NCI-H187 treated with DMSO at 0.1 percent for 48 hours (cell line): Measurements from ENCODE around the gene BTBD3.

ENCODE experiments used
- DNase-seq: peaks from one replicate; lab custom pipeline; 2025; lab: John Stamatoyannopoulos, UW

The BTBD3 gene

GRCh38 chr20:11918391-11918845 lies 725 bp downstream of the BTBD3 start:
- DNase-seq = no peak

GRCh38 chr20:11918981-11919380 lies 1.3 kb downstream of the BTBD3 start:
- DNase-seq = peak; percentile 33

GRCh38 chr20:11919581-11919980 lies 1.9 kb downstream of the BTBD3 start:
- DNase-seq = no peak

GRCh38 chr20:11920083-11920482 lies 2.4 kb downstream of the BTBD3 start:
- DNase-seq = no peak

- DNase-seq = no peak
Observed at GRCh38 chr20:11921321-11921720, 3.6 kb downstream of the BTBD3 start.

- DNase-seq = no peak
Observed at GRCh38 chr20:11922561-11922960, 4.9 kb downstream of the BTBD3 start.

- DNase-seq = no peak
Observed at GRCh38 chr20:11924923-11925322, 7.2 kb downstream of the BTBD3 start.

GRCh38 chr20:11926292-11926998 lies 8.8 kb downstream of the BTBD3 start:
- no peak for DNase-seq

GRCh38 chr20:11929947-11930346 lies 12.3 kb downstream of the BTBD3 start:
- no peak for DNase-seq

- no peak for DNase-seq
Observed at GRCh38 chr20:11935212-11936154, 17.8 kb downstream of the BTBD3 start.

- DNase-seq = peak; percentile 70
Observed at GRCh38 chr20:11936157-11936556, 18.5 kb downstream of the BTBD3 start.

- no peak for DNase-seq
Observed at GRCh38 chr20:11937230-11937629, 19.5 kb downstream of the BTBD3 start.

GRCh38 chr20:11941593-11942246 lies 24.0 kb downstream of the BTBD3 start:
- no peak for DNase-seq

GRCh38 chr20:11943778-11944177 lies 26.1 kb downstream of the BTBD3 start:
- DNase-seq = no peak

- no peak for DNase-seq
Observed at GRCh38 chr20:11948806-11949205, 31.1 kb downstream of the BTBD3 start.

- DNase-seq = no peak
Observed at GRCh38 chr20:11949711-11950110, 32.0 kb downstream of the BTBD3 start.

GRCh38 chr20:11951696-11952095 lies 34.0 kb downstream of the BTBD3 start:
- DNase-seq = no peak

GRCh38 chr20:11952639-11953038 lies 34.9 kb downstream of the BTBD3 start:
- no peak for DNase-seq

- DNase-seq = no peak
Observed at GRCh38 chr20:11957911-11958310, 40.2 kb downstream of the BTBD3 start.

GRCh38 chr20:11958855-11959254 lies 41.2 kb downstream of the BTBD3 start:
- no peak for DNase-seq

- no peak for DNase-seq
Observed at GRCh38 chr20:11965602-11966001, 47.9 kb downstream of the BTBD3 start.

GRCh38 chr20:11966186-11966585 lies 48.5 kb downstream of the BTBD3 start:
- no peak for DNase-seq
